ENCODE results near the gene HMMR.

- no peak for TF ChIP-seq POLR2A (IDR thresholded peaks at IDR 0.05)
- TF ChIP-seq CTCF (IDR thresholded peaks at IDR 0.05): no peak
Observed at GRCh38 chr5:163498886-163499285, 38.5 kb downstream of the HMMR start.

Data from breast epithelium (tissue), 3 donors.